Measurements from ENCODE around the gene FMOD.

- TF ChIP-seq, protein P1, sequence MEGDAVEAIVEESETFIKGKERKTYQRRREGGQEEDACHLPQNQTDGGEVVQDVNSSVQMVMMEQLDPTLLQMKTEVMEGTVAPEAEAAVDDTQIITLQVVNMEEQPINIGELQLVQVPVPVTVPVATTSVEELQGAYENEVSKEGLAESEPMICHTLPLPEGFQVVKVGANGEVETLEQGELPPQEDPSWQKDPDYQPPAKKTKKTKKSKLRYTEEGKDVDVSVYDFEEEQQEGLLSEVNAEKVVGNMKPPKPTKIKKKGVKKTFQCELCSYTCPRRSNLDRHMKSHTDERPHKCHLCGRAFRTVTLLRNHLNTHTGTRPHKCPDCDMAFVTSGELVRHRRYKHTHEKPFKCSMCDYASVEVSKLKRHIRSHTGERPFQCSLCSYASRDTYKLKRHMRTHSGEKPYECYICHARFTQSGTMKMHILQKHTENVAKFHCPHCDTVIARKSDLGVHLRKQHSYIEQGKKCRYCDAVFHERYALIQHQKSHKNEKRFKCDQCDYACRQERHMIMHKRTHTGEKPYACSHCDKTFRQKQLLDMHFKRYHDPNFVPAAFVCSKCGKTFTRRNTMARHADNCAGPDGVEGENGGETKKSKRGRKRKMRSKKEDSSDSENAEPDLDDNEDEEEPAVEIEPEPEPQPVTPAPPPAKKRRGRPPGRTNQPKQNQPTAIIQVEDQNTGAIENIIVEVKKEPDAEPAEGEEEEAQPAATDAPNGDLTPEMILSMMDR (IDR thresholded peaks at IDR 0.05) = no peak
- TF ChIP-seq EZH2 (IDR thresholded peaks at IDR 0.05) = no peak
- TF ChIP-seq EZH2phosphoT487 (IDR thresholded peaks at IDR 0.05) = no peak
Measured at GRCh38 chr1:203325026-203325417, 25.9 kb downstream of the FMOD start.

Measured in neural progenitor cell (in vitro differentiated cells).